HEK293 (cell line): ENCODE results near the gene CARNS1.
A peak's percentile ranks its signal among the peaks of the same experiment; 100 is the strongest.

Source experiments
- BCL11A ChIP-seq: fragments of 450-650 bp; formaldehyde crosslinking; IDR thresholded peaks from 2 replicates; pipeline ENCODE4 v1.5.1; 2016; ENCODE audit warnings: low read depth, missing biosample characterization, missing genetic modification characterization
- GLIS2 ChIP-seq: fragments of 450-650 bp; formaldehyde crosslinking; IDR thresholded peaks from 2 replicates; pipeline ENCODE4 v1.5.1; 2016; ENCODE audit warnings: missing biosample characterization, missing genetic modification characterization
- HOXD13 ChIP-seq: sonication (generic); formaldehyde crosslinking; IDR thresholded peaks from 2 replicates; pipeline ENCODE4 v1.8.0; 2022; ENCODE audit warnings: missing genetic modification reagents, borderline replicate concordance
- KLF1 ChIP-seq: fragments of 450-650 bp; formaldehyde crosslinking; IDR thresholded peaks from 2 replicates; pipeline ENCODE4 v1.5.1; 2016; ENCODE audit warnings: missing biosample characterization, missing genetic modification characterization
- KLF17 ChIP-seq: fragments of 450-650 bp; formaldehyde crosslinking; IDR thresholded peaks from 2 replicates; pipeline ENCODE4 v1.5.1; 2016; ENCODE audit warnings: missing biosample characterization, missing genetic modification characterization
- KLF8 ChIP-seq: fragments of 450-650 bp; formaldehyde crosslinking; IDR thresholded peaks from 2 replicates; pipeline ENCODE4 v1.5.1; 2016; ENCODE audit warnings: missing biosample characterization, missing genetic modification characterization
- MEIS1 ChIP-seq: sonication (generic); formaldehyde crosslinking; IDR thresholded peaks from 2 replicates; pipeline ENCODE4 v1.8.1; 2022; ENCODE audit warnings: missing genetic modification reagents, mild to moderate bottlenecking, borderline replicate concordance
- REST ChIP-seq: fragments of 450-650 bp; formaldehyde crosslinking; IDR thresholded peaks from 2 replicates; pipeline ENCODE4 v1.5.1; 2016; ENCODE audit warnings: missing biosample characterization, missing genetic modification characterization
- SP3 ChIP-seq: fragments of 450-650 bp; formaldehyde crosslinking; IDR thresholded peaks from 2 replicates; pipeline ENCODE4 v1.5.1; 2016; ENCODE audit warnings: missing biosample characterization, missing genetic modification characterization
- YY1 ChIP-seq: fragments of 450-650 bp; formaldehyde crosslinking; IDR thresholded peaks from 2 replicates; pipeline ENCODE4 v1.5.1; 2018; ENCODE audit warnings: missing biosample characterization, missing genetic modification characterization
- ZBTB20 ChIP-seq: fragments of 450-650 bp; formaldehyde crosslinking; IDR thresholded peaks from 2 replicates; pipeline ENCODE4 v1.5.1; 2016; ENCODE audit warnings: missing biosample characterization, missing genetic modification characterization
- ZBTB49 ChIP-seq: fragments of 450-650 bp; formaldehyde crosslinking; IDR thresholded peaks from 2 replicates; pipeline ENCODE4 v1.5.1; 2016; ENCODE audit warnings: missing biosample characterization, missing genetic modification characterization, low read depth
- ZBTB6 ChIP-seq: fragments of 450-650 bp; formaldehyde crosslinking; IDR thresholded peaks from 2 replicates; pipeline ENCODE4 v1.5.1; 2017; ENCODE audit warnings: missing biosample characterization, missing genetic modification characterization
- ZBTB7A ChIP-seq: fragments of 450-650 bp; formaldehyde crosslinking; IDR thresholded peaks from 2 replicates; pipeline ENCODE4 v1.5.1; 2016; ENCODE audit warnings: low read depth, missing biosample characterization, missing genetic modification characterization
- ZNF202 ChIP-seq: fragments of 450-650 bp; formaldehyde crosslinking; IDR thresholded peaks from 2 replicates; pipeline ENCODE4 v1.5.1; 2016; ENCODE audit warnings: missing biosample characterization, missing genetic modification characterization, borderline replicate concordance
- ZNF341 ChIP-seq: fragments of 450-650 bp; formaldehyde crosslinking; IDR thresholded peaks from 2 replicates; pipeline ENCODE4; 2016; ENCODE audit warnings: low read depth, missing biosample characterization, missing genetic modification characterization
- ZNF391 ChIP-seq: fragments of 450-650 bp; formaldehyde crosslinking; IDR thresholded peaks from 2 replicates; pipeline ENCODE4 v1.5.1; 2016; ENCODE audit warnings: low read depth, missing biosample characterization, missing genetic modification characterization, borderline replicate concordance
- ZNF426 ChIP-seq: fragments of 450-650 bp; formaldehyde crosslinking; IDR thresholded peaks from 2 replicates; pipeline ENCODE4 v1.5.1; 2017; ENCODE audit warnings: missing biosample characterization, missing genetic modification characterization, mild to moderate bottlenecking, inconsistent platforms, moderate library complexity
- ZNF521 ChIP-seq: fragments of 450-650 bp; formaldehyde crosslinking; IDR thresholded peaks from 2 replicates; pipeline ENCODE4 v1.5.1; 2017; ENCODE audit warnings: missing biosample characterization, mild to moderate bottlenecking, missing genetic modification characterization
- ZNF529 ChIP-seq: fragments of 450-650 bp; formaldehyde crosslinking; IDR thresholded peaks from 2 replicates; pipeline ENCODE4 v1.5.1; 2017; ENCODE audit warnings: missing genetic modification characterization, missing biosample characterization; ENCODE audit not compliant: insufficient replicate concordance
- ZNF621 ChIP-seq: fragments of 450-650 bp; formaldehyde crosslinking; IDR thresholded peaks from 2 replicates; pipeline ENCODE4 v1.5.1; 2017; ENCODE audit warnings: missing biosample characterization, missing genetic modification characterization
- ZNF629 ChIP-seq: fragments of 450-650 bp; formaldehyde crosslinking; IDR thresholded peaks from 2 replicates; pipeline ENCODE4 v1.5.1; 2017; ENCODE audit warnings: missing biosample characterization, missing genetic modification characterization
- ZNF639 ChIP-seq: fragments of 450-650 bp; formaldehyde crosslinking; IDR thresholded peaks from 2 replicates; pipeline ENCODE4 v1.5.1; 2016; ENCODE audit warnings: missing biosample characterization, missing genetic modification characterization
- ZNF704 ChIP-seq: fragments of 450-650 bp; formaldehyde crosslinking; IDR thresholded peaks from 2 replicates; pipeline ENCODE4 v1.5.1; 2016; ENCODE audit warnings: missing biosample characterization, missing genetic modification characterization
- ZNF777 ChIP-seq: fragments of 450-650 bp; formaldehyde crosslinking; IDR thresholded peaks from 2 replicates; pipeline ENCODE4 v1.5.1; 2017; ENCODE audit warnings: missing biosample characterization, missing genetic modification characterization, borderline replicate concordance
- ZNF830 ChIP-seq: fragments of 450-650 bp; IDR thresholded peaks from 2 replicates; pipeline ENCODE4 v1.5.0; 2018; ENCODE audit warnings: missing biosample characterization, missing genetic modification characterization, low read depth, mild to moderate bottlenecking, moderate library complexity
- ZSCAN16 ChIP-seq: fragments of 450-650 bp; formaldehyde crosslinking; IDR thresholded peaks from 2 replicates; pipeline ENCODE4 v1.5.1; 2016; ENCODE audit warnings: missing biosample characterization, missing genetic modification characterization
- ZSCAN30 ChIP-seq: fragments of 450-650 bp; IDR thresholded peaks from 2 replicates; pipeline ENCODE4 v1.5.1; 2018; ENCODE audit warnings: missing biosample characterization, mild to moderate bottlenecking, missing genetic modification characterization, moderate library complexity

Gene CARNS1

GRCh38 chr11:67464411-67465188 is 49.1 kb downstream of the CARNS1 start (continued):
- TF ChIP-seq KLF1 (tag by site-specific recombination) (no peak), ZBTB49 (tag by site-specific recombination) (no peak), ZNF830 (tag by site-specific recombination) (no peak), SP3 (peak; percentile 71), ZNF391 (no peak), ZNF777 (tag by site-specific recombination) (no peak), ZBTB7A (tag by site-specific recombination) (peak; percentile 87), MEIS1 (CRISPR knock-in tag) (no peak), GLIS2 (tag by site-specific recombination) (peak; percentile 73), REST (tag by site-specific recombination) (no peak), ZSCAN16 (tag by site-specific recombination) (no peak), YY1 (tag by site-specific recombination) (no peak), BCL11A (no peak), HOXD13 (CRISPR knock-in tag) (no peak), ZSCAN30 (tag by site-specific recombination) (no peak), ZNF704 (tag by site-specific recombination) (no peak), ZBTB6 (tag by site-specific recombination) (peak; percentile 67), KLF8 (tag by site-specific recombination) (peak; percentile 35; the same call in 1 of the 2 replicates), ZNF202 (tag by site-specific recombination) (no peak), ZNF521 (tag by site-specific recombination) (no peak), ZNF629 (tag by site-specific recombination) (no peak), ZBTB20 (peak; percentile 33; the same call in 1 of the 2 replicates), ZNF529 (no peak), ZNF639 (tag by site-specific recombination) (no peak), ZNF426 (tag by site-specific recombination) (no peak), ZNF621 (tag by site-specific recombination) (no peak), ZNF341 (tag by site-specific recombination) (no peak), KLF17 (tag by site-specific recombination) (0 out of 2 replicates have a peak, but pooled peaks have one; percentile 47)
